TTC549 (cell line): ENCODE measurements around the gene SAMD11.
A peak's percentile ranks its signal among the peaks of the same experiment; 100 is the strongest.
"Not testable (repeated sequence)": the region's sequence is repeated elsewhere in the genome, so short reads cannot be mapped to it uniquely, and the experiment has no call there.

ENCODE experiments used
- FAIRE-seq: peaks from 2 replicates; lab custom pipeline; 2012; peaks lifted over from hg19 to GRCh38; lab: Jason Lieb, UNC

Gene SAMD11

GRCh38 chr1:934991-935750 is 11.4 kb downstream of the SAMD11 start:
- no peak for FAIRE-seq

GRCh38 chr1:935751-936231 is 12.1 kb downstream of the SAMD11 start:
- FAIRE-seq = no peak

- FAIRE-seq = no peak
Measured at GRCh38 chr1:936348-937264, 12.9 kb downstream of the SAMD11 start.

- no peak for FAIRE-seq
Measured at GRCh38 chr1:937521-937920, 13.8 kb downstream of the SAMD11 start.

- FAIRE-seq = no peak
Measured at GRCh38 chr1:938088-938683, 14.5 kb downstream of the SAMD11 start.

- FAIRE-seq = no peak
Measured at GRCh38 chr1:938711-939489, 15.2 kb downstream of the SAMD11 start.

GRCh38 chr1:939511-940106 is 15.9 kb downstream of the SAMD11 start:
- FAIRE-seq = no peak

GRCh38 chr1:940107-941014 is 16.6 kb downstream of the SAMD11 start:
- FAIRE-seq = no peak

GRCh38 chr1:941015-941587 is 17.4 kb downstream of the SAMD11 start:
- no peak for FAIRE-seq

- no peak for FAIRE-seq
Measured at GRCh38 chr1:941588-942383, 18.1 kb downstream of the SAMD11 start.

GRCh38 chr1:942411-942821 is 18.7 kb downstream of the SAMD11 start:
- FAIRE-seq = no peak

- no peak for FAIRE-seq
Measured at GRCh38 chr1:942864-943533, 19.3 kb downstream of the SAMD11 start.

GRCh38 chr1:943545-944340 is 20.0 kb downstream of the SAMD11 start:
- FAIRE-seq = no peak

GRCh38 chr1:944341-945325 is 20.9 kb downstream of the SAMD11 start:
- FAIRE-seq = peak; percentile 85

- no peak for FAIRE-seq
Measured at GRCh38 chr1:945688-946556, 22.2 kb downstream of the SAMD11 start.

- FAIRE-seq = not testable (repeated sequence)
Measured at GRCh38 chr1:946811-947210, 23.1 kb downstream of the SAMD11 start.
